H1 (cell line): Measurements from ENCODE around the gene ACO1. TPM values are rescaled to one million over a fixed set of nuclear protein-coding genes. Genes with fewer than 3 reads are reported as not detected.

ENCODE experiments used
- BRCA1 ChIP-seq: IDR thresholded peaks from 2 replicates; pipeline ENCODE4 v1.6.1; 2012; ENCODE audit warnings: low read depth, low read length, improper control_type of control experiment
- CBX8 ChIP-seq: fragments of 300-800, 300-1000 bp; sonication (generic); IDR thresholded peaks from 2 replicates; pipeline ENCODE4 v1.7.1; 2016; ENCODE audit warnings: low read depth, low read length, borderline replicate concordance
- EZH2 ChIP-seq: fragments of 200-600 bp; sonication (generic); IDR thresholded peaks from 2 replicates; pipeline ENCODE4 v1.7.1; 2012; ENCODE audit warnings: low read depth, mild to moderate bottlenecking, moderate library complexity, low read length, inconsistent platforms; ENCODE audit not compliant: severe bottlenecking
- NANOG ChIP-seq: IDR thresholded peaks from 2 replicates; pipeline ENCODE4 v1.6.1; 2011; ENCODE audit warnings: low read length, low read depth, mild to moderate bottlenecking, inconsistent platforms; ENCODE audit not compliant: insufficient read depth, poor library complexity, severe bottlenecking
- NRF1 ChIP-seq: IDR thresholded peaks from 2 replicates; pipeline ENCODE4 v1.6.1; 2011; ENCODE audit warnings: mild to moderate bottlenecking, low read depth, low read length, improper control_type of control experiment
- RNF2 ChIP-seq: fragments of 200-900, 300-1000 bp; sonication (generic); IDR thresholded peaks from 2 replicates; pipeline ENCODE4 v1.7.1; 2016; ENCODE audit warnings: borderline replicate concordance, low read depth, mild to moderate bottlenecking, antibody characterized with exemption, low read length; ENCODE audit not compliant: poor library complexity, severe bottlenecking; ENCODE audit errors: missing control alignments
- polyA plus RNA-seq, 7 experiments: library from polyadenylated mRNA; depleted of rRNA in 3 of 7; stranded (reverse) in 5 of 7; unstranded in 2 of 7; fragments of >200 nt in 5 of 7; fragments of 200-250 nt in 2 of 7; gene quantifications; 1 replicate in 5 of 7; 2 replicates in 1 of 7; 4 replicates in 1 of 7; pipeline versions ENCODE4 v1.2.1 to v1.2.3, GENCODE V29; 2011 to 2013; ENCODE audit warnings: missing spikeins in 2 of 7, mixed read lengths in 2 of 7
- total RNA-seq: library from RNA; stranded (reverse); fragmentation: NEBNext Ultra II Directional; extraction: Animal tissue kit (Norgen Biotek cat#: 25700); gene quantifications from 2 replicates; pipeline ENCODE4 v1.2.1, GENCODE V29; 2021

The ACO1 gene
- total and polyA plus RNA-seq, 2 of the 8 experiments (the other 6 are each of a cell fraction or from before 2014, with no cell fraction given) = 39.3 to 49.8 TPM

GRCh38 chr9:32426278-32426939, 42.0 kb downstream of the ACO1 start (continued):
- no peak for TF ChIP-seq RNF2
- no peak for TF ChIP-seq BRCA1
- TF ChIP-seq EZH2 = no peak
- TF ChIP-seq CBX8 = no peak
- no peak for TF ChIP-seq NANOG
- no peak for TF ChIP-seq NRF1
